Neuronal stem cell (in vitro differentiated cells): ENCODE results near the gene GPR142.

Source experiments
- DNase-seq: peaks from one replicate; pipeline ENCODE4 v3.0.0-alpha.2; 2013; ENCODE audit warnings: low spot score
- H2AFZ ChIP-seq: one replicate; pipeline ENCODE4 v1.6.1; 2013; ENCODE audit warnings: mild to moderate bottlenecking, low read length, inconsistent platforms
- H2AK5ac ChIP-seq: 2 replicates; pipeline ENCODE4 v1.6.1; 2013; ENCODE audit warnings: low read depth, mild to moderate bottlenecking, inconsistent platforms, low read length, moderate library complexity, mixed read lengths
- H2BK120ac ChIP-seq: 2 replicates; pipeline ENCODE4 v1.6.1; 2013; ENCODE audit warnings: low read depth, mild to moderate bottlenecking, inconsistent platforms, low read length, moderate library complexity, mixed read lengths
- H2BK12ac ChIP-seq: one replicate; pipeline ENCODE4 v1.6.1; 2013; ENCODE audit warnings: low read length, inconsistent platforms
- H2BK15ac ChIP-seq: 2 replicates; pipeline ENCODE4 v1.6.1; 2013; ENCODE audit warnings: mild to moderate bottlenecking, low read length, inconsistent platforms, mixed read lengths
- H2BK5ac ChIP-seq: one replicate; pipeline ENCODE4 v1.6.1; 2013; ENCODE audit warnings: inconsistent platforms, mild to moderate bottlenecking, low read length, moderate library complexity
- H3K14ac ChIP-seq: one replicate; pipeline ENCODE4 v1.6.1; 2013; ENCODE audit warnings: low read length, inconsistent platforms
- H3K18ac ChIP-seq: 2 replicates; pipeline ENCODE4 v1.6.1; 2013; ENCODE audit warnings: low read length, inconsistent platforms
- H3K23ac ChIP-seq: 2 replicates; pipeline ENCODE4 v1.6.1; 2013; ENCODE audit warnings: low read depth, mild to moderate bottlenecking, mixed read lengths, low read length, inconsistent platforms; ENCODE audit not compliant: poor library complexity
- H3K27ac ChIP-seq: replicated peaks from 3 replicates; pipeline ENCODE4 v1.5.1; 2013; ENCODE audit warnings: low read length, inconsistent platforms
- H3K27me3 ChIP-seq, 3 experiments: 2 replicates each; pipeline ENCODE4 v1.6.1; 2013; ENCODE audit warnings: low read length in 3 of 3, mild to moderate bottlenecking in 2 of 3, inconsistent platforms in 1 of 3, low read depth in 1 of 3, mixed read lengths in 1 of 3, moderate library complexity in 1 of 3; ENCODE audit not compliant: control insufficient read depth in 3 of 3, insufficient read depth in 3 of 3
- H3K36me3 ChIP-seq, 2 donors: replicated peaks in 1 of 2; 2 replicates each; pipeline ENCODE4 v1.6.1; 2013; ENCODE audit warnings: low read length in 2 of 2; ENCODE audit not compliant: control insufficient read depth in 2 of 2, insufficient read depth in 2 of 2
- H3K4ac ChIP-seq: 2 replicates; pipeline ENCODE4 v1.6.1; 2013; ENCODE audit warnings: inconsistent platforms, mild to moderate bottlenecking, low read length, moderate library complexity
- H3K4me1 ChIP-seq, 2 donors: 1 replicate in 1 of 2; 2 replicates in 1 of 2; pipeline ENCODE4 v1.6.1; 2013; ENCODE audit warnings: low read length in 2 of 2, low read depth in 1 of 2; ENCODE audit not compliant: control insufficient read depth in 2 of 2, insufficient read depth in 1 of 2
- H3K4me2 ChIP-seq: one replicate; pipeline ENCODE4 v1.6.1; 2013; ENCODE audit warnings: mild to moderate bottlenecking, low read length, inconsistent platforms; ENCODE audit not compliant: insufficient read depth, poor library complexity, severe bottlenecking
- H3K4me3 ChIP-seq, 2 donors: 2 replicates each; pipeline ENCODE4 v1.5.1; 2013; ENCODE audit warnings: low read length in 2 of 2, mild to moderate bottlenecking in 2 of 2, inconsistent platforms in 1 of 2, moderate library complexity in 1 of 2
- H3K79me1 ChIP-seq: one replicate; pipeline ENCODE4 v1.6.1; 2013; ENCODE audit warnings: low read depth, mild to moderate bottlenecking, inconsistent platforms, low read length, moderate library complexity
- H3K9ac ChIP-seq: one replicate; pipeline ENCODE4 v1.6.1; 2013; ENCODE audit warnings: mild to moderate bottlenecking, low read depth, low read length, inconsistent platforms; ENCODE audit not compliant: poor library complexity
- H3K9me3 ChIP-seq, 2 donors: replicated peaks in 1 of 2; 2 replicates each; pipeline versions ENCODE3 to v1.6.1; 2013; ENCODE audit warnings: low read length in 2 of 2, mild to moderate bottlenecking in 2 of 2, inconsistent platforms in 1 of 2, low read depth in 1 of 2, mixed read lengths in 1 of 2, moderate library complexity in 1 of 2; ENCODE audit not compliant: control insufficient read depth in 2 of 2, insufficient read depth in 1 of 2
- H4K8ac ChIP-seq: one replicate; pipeline ENCODE4 v1.6.1; 2013; ENCODE audit warnings: low read depth, mild to moderate bottlenecking, inconsistent platforms, low read length, moderate library complexity
- H4K91ac ChIP-seq: one replicate; pipeline ENCODE4 v1.6.1; 2013; ENCODE audit warnings: low read length, low read depth, mild to moderate bottlenecking, inconsistent platforms; ENCODE audit not compliant: poor library complexity
- WGBS, 2 donors: extraction: QIAGEN DNeasy Blood & Tissue Kit; methylation state at CpG; one replicate each; pipeline ENCODE4 v1.1.7; 2013; ENCODE audit warnings: missing lambda C conversion rate in 2 of 2, mixed read lengths in 1 of 2; ENCODE audit not compliant: insufficient read length in 2 of 2, insufficient replicate concordance in 1 of 2; ENCODE audit errors: extremely low coverage in 2 of 2; 5-methylcytosine and 5-hydroxymethylcytosine counted together

GPR142 gene

DNA sequence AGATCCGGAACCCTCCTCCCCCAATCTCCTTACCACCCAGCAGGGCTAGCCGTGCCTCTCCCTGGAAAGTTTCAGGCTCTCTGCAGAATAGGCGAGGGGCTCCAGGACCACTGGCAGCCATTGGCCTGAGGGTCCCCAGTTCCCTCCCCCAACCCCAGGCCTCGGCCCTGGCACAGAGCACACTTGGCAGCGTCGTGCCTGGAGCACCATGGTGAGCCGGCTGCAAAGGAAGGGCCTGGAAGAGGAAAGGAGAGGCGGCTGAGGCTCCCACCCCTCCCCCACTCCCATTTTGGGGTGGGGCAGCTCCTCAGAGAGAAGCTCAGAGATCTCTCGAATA lies 5.3 kb upstream of the GPR142 start:
- Histone ChIP-seq H3K4me3 (peak overlapping the region in 1 of 2 donors; percentile 48), H4K91ac (peak overlapping the region; percentile 96), H3K79me1 (peaks cover 2% of the 10 kb centered on the region), H4K8ac (no peak overlapping the region), H2BK120ac (peak overlapping the region; percentile 89), H3K36me3 (peaks cover 4 to 5% of the 10 kb centered on the region in 2 donors), H2BK5ac (peak overlapping the region; percentile 99), H2BK12ac (peak overlapping the region; percentile 100), H3K23ac (peak overlapping the region; percentile 93), H3K9ac (peak overlapping the region; percentile 74), H3K4me1 (peaks cover 21 to 30% of the 10 kb centered on the region in 2 donors), H2AFZ (peak overlapping the region; percentile 91), H3K27ac (peak overlapping the region; percentile 98), H3K9me3 (no peaks in the 10 kb centered on the region), H3K18ac (peak overlapping the region; percentile 99), H3K4me2 (peak overlapping the region; percentile 93), H2AK5ac (peak overlapping the region; percentile 99), H2BK15ac (peak overlapping the region; percentile 90), H3K4ac (peak overlapping the region; percentile 32), H3K27me3 (no peaks in the 10 kb centered on the region), H3K14ac (peak overlapping the region; percentile 91)
- WGBS, 2 donors, result no CpG with 5 or more reads among the region's 9 CpGs
- no peak for DNase-seq

- H3K18ac ChIP-seq, result peak overlapping the region; percentile 99
- no peaks in the 10 kb centered on the region for H3K9me3 ChIP-seq
- peak overlapping the region; percentile 99 for H2AK5ac ChIP-seq
- no peak overlapping the region for H3K4me3 ChIP-seq
- no peak overlapping the region for H3K9ac ChIP-seq
- no peak overlapping the region for H3K4me2 ChIP-seq
- H2AFZ ChIP-seq, result peak overlapping the region; percentile 91
- H3K27ac ChIP-seq, result peak overlapping the region; percentile 98
- peak overlapping the region; percentile 73 for H3K14ac ChIP-seq
- peak overlapping the region; percentile 98 for H4K91ac ChIP-seq
- peak overlapping the region; percentile 54 for H3K4ac ChIP-seq
- peaks cover 18 to 33% of the 10 kb centered on the region in 2 donors for H3K4me1 ChIP-seq
- H3K79me1 ChIP-seq, result peaks cover 2% of the 10 kb centered on the region
- H3K36me3 ChIP-seq, result peaks cover 2 to 5% of the 10 kb centered on the region in 2 donors
- peak overlapping the region; percentile 99 for H2BK5ac ChIP-seq
- peak overlapping the region; percentile 13 for H3K23ac ChIP-seq
- DNase-seq, result no peak
- no peaks in the 10 kb centered on the region for H3K27me3 ChIP-seq
- no peak overlapping the region for H4K8ac ChIP-seq
- no CpG with 5 or more reads among the region's 14 CpGs for WGBS, 2 donors
- peak overlapping the region; percentile 97 for H2BK12ac ChIP-seq
- H2BK15ac ChIP-seq, result peak overlapping the region; percentile 90
- peak overlapping the region; percentile 89 for H2BK120ac ChIP-seq
Measured at GRCh38 chr17:74362810-74363498, 4.4 kb upstream of the GPR142 start.

GRCh38 chr17:74368341-74369081 lies 1.2 kb downstream of the GPR142 start:
- Histone ChIP-seq H2BK12ac (peak overlapping the region; percentile 77), H4K8ac (peak overlapping the region; percentile 29), H3K4me2 (no peak overlapping the region), H3K18ac (peak overlapping the region; percentile 90), H3K14ac (peak overlapping the region; percentile 86), H2AK5ac (peak overlapping the region; percentile 98), H3K27me3 (peaks cover 0 to 5% (median 0%) of the 10 kb centered on the region in 3 experiments), H3K23ac (peak overlapping the region; percentile 57), H3K4me1 (peaks cover 9 to 18% of the 10 kb centered on the region in 2 donors), H3K79me1 (no peaks in the 10 kb centered on the region), H2BK15ac (peak overlapping the region; percentile 87), H3K9ac (peak overlapping the region; percentile 47), H3K9me3 (peaks cover 0 to 4% of the 10 kb centered on the region in 2 donors), H3K4ac (peak overlapping the region; percentile 42), H3K4me3 (peak overlapping the region in 1 of 2 donors; percentile 1), H2AFZ (peak overlapping the region; percentile 43), H3K36me3 (no peaks in the 10 kb centered on the region), H4K91ac (peak overlapping the region; percentile 25), H3K27ac (no peak overlapping the region), H2BK5ac (peak overlapping the region; percentile 59), H2BK120ac (peak overlapping the region; percentile 39)
- no CpG with 5 or more reads among the region's 14 CpGs for WGBS, 2 donors
- peak; percentile 60 for DNase-seq

DNA sequence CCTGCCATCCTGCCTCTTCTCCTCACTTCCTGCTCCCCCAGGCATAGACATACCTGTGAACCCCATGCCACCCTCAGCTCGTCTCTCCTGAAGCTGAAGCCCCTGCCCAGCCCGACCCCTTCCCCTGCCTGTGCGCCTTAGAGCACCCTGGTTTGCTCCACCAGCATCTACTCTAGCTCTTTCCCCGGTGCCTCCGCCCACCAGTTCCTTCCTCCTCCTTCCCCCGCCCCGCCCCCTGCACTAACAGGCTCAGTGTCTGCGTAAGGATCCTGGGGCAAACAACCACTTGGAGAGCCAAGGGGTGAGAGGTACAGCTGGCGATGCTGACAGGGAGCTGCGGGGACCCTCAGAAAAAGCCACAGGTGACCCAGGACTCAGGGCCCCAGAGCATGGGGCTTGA lies 1.9 kb downstream of the GPR142 start:
- H3K4me1 ChIP-seq, result peaks cover 9 to 24% of the 10 kb centered on the region in 2 donors
- peak overlapping the region; percentile 25 for H2BK120ac ChIP-seq
- H3K4me2 ChIP-seq, result no peak overlapping the region
- peak overlapping the region; percentile 49 for H4K91ac ChIP-seq
- H3K18ac ChIP-seq, result peak overlapping the region; percentile 90
- peak overlapping the region; percentile 47 for H3K9ac ChIP-seq
- peaks cover 0 to 4% of the 10 kb centered on the region in 2 donors for H3K9me3 ChIP-seq
- H3K79me1 ChIP-seq, result no peaks in the 10 kb centered on the region
- peak overlapping the region; percentile 98 for H2AK5ac ChIP-seq
- H3K4me3 ChIP-seq, result no peak overlapping the region
- H3K14ac ChIP-seq, result no peak overlapping the region
- peak overlapping the region; percentile 59 for H2BK5ac ChIP-seq
- peaks cover 0 to 5% (median 0%) of the 10 kb centered on the region in 3 experiments for H3K27me3 ChIP-seq
- no peaks in the 10 kb centered on the region for H3K36me3 ChIP-seq
- DNase-seq, result no peak
- no peak overlapping the region for H3K4ac ChIP-seq
- H2BK12ac ChIP-seq, result peak overlapping the region; percentile 18
- peak overlapping the region; percentile 43 for H2AFZ ChIP-seq
- no peak overlapping the region for H4K8ac ChIP-seq
- peak overlapping the region; percentile 57 for H3K23ac ChIP-seq
- peak overlapping the region; percentile 87 for H2BK15ac ChIP-seq
- H3K27ac ChIP-seq, result no peak overlapping the region
- WGBS, 2 donors, result no CpG with 5 or more reads among the region's 10 CpGs
